Thoracic aorta (tissue), 2 donors: Measurements from ENCODE around the gene GFRA1. TPM values are rescaled to one million over a fixed set of nuclear protein-coding genes. Genes with fewer than 3 reads are reported as not detected.

ENCODE experiments used
- ATAC-seq: fragments of 150-250 bp; one replicate; pipeline ENCODE4 v1.8.0; 2017; ENCODE audit warnings: low read depth; ENCODE audit not compliant: insufficient number of reproducible peaks, low FRiP score
- DNase-seq: peaks from one replicate; pipeline ENCODE4 v3.0.0-alpha.2; 2020; ENCODE audit warnings: low spot score
- H3K27ac ChIP-seq, 2 donors: fragments of 200-600 bp; sonication (generic); 1 replicate in 1 of 2; 2 replicates in 1 of 2; pipeline ENCODE4 v1.5.1; 2016; ENCODE audit warnings: mild to moderate bottlenecking in 2 of 2, moderate library complexity in 2 of 2
- H3K27me3 ChIP-seq: fragments of 200-600 bp; sonication (generic); replicated peaks from 2 replicates; pipeline ENCODE4 v1.6.0; 2016; ENCODE audit warnings: mild to moderate bottlenecking; ENCODE audit not compliant: insufficient read depth
- H3K36me3 ChIP-seq: fragments of 200-600 bp; sonication (generic); one replicate; pipeline ENCODE4 v1.5.1; 2016
- H3K4me1 ChIP-seq, 2 donors: fragments of 200-600 bp; sonication (generic); 1 replicate in 1 of 2; 2 replicates in 1 of 2; pipeline versions ENCODE4 v1.5.1 to v1.6.0; 2016; ENCODE audit warnings: low read depth in 2 of 2, mild to moderate bottlenecking in 1 of 2; ENCODE audit not compliant: control insufficient read depth in 1 of 2
- H3K4me3 ChIP-seq: fragments of 200-600 bp; sonication (generic); 2 replicates; pipeline ENCODE4 v1.5.1; 2016; ENCODE audit warnings: mild to moderate bottlenecking
- H3K9me3 ChIP-seq: fragments of 200-600 bp; sonication (generic); 2 replicates; pipeline ENCODE4 v1.5.1; 2016
- total RNA-seq, 2 donors: library from RNA; depleted of rRNA; stranded (reverse); fragments of >200 nt; gene quantifications; one replicate each; pipeline versions ENCODE4 v1.1.0 to v1.2.3, GENCODE V29; 2016
- TF ChIP-seq, protein P1 (sequence below): fragments of 200-600 bp; sonication (generic); IDR thresholded peaks from one replicate; pipeline ENCODE4 v1.5.1; 2019; ENCODE audit warnings: antibody characterized with exemption

Gene GFRA1
- total RNA-seq, 2 donors from 2014 or later, result 5.8 to 9.3 TPM

DNA sequence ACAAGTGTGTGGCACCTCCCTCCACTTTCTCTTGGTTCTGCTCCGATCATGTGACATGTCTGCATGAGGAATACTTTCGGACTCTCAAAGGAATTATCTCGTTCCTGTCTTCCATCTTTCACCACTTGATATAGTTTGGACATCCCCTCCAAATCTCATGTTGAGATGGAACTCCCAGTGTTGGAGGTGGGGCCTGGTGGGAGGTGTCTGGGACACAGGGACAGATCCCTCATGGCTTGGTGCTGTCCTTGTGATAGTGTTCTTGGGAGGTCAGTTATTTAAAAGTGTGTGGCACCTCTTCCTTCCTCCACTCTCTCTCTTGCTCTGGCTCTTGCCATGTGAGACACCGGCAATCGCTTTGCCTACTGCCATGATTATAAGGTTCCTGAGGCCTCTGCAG lies 166.4 kb downstream of the GFRA1 start:
- Histone ChIP-seq H3K9me3 (no peaks in the 10 kb centered on the region), H3K36me3 (no peaks in the 10 kb centered on the region), H3K27ac (no peak overlapping the region), H3K4me3 (no peak overlapping the region), H3K27me3 (no peaks in the 10 kb centered on the region), H3K4me1 (no peaks in the 10 kb centered on the region)
- TF ChIP-seq, protein P1, sequence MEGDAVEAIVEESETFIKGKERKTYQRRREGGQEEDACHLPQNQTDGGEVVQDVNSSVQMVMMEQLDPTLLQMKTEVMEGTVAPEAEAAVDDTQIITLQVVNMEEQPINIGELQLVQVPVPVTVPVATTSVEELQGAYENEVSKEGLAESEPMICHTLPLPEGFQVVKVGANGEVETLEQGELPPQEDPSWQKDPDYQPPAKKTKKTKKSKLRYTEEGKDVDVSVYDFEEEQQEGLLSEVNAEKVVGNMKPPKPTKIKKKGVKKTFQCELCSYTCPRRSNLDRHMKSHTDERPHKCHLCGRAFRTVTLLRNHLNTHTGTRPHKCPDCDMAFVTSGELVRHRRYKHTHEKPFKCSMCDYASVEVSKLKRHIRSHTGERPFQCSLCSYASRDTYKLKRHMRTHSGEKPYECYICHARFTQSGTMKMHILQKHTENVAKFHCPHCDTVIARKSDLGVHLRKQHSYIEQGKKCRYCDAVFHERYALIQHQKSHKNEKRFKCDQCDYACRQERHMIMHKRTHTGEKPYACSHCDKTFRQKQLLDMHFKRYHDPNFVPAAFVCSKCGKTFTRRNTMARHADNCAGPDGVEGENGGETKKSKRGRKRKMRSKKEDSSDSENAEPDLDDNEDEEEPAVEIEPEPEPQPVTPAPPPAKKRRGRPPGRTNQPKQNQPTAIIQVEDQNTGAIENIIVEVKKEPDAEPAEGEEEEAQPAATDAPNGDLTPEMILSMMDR, result no peak
- DNase-seq (no peak), ATAC-seq (no peak)

- Histone ChIP-seq H3K27ac (no peak overlapping the region), H3K4me3 (no peak overlapping the region), H3K27me3 (no peaks in the 10 kb centered on the region), H3K9me3 (no peaks in the 10 kb centered on the region), H3K4me1 (no peaks in the 10 kb centered on the region), H3K36me3 (no peaks in the 10 kb centered on the region)
- TF ChIP-seq, protein P1, result no peak
- ATAC-seq (no peak), DNase-seq (no peak)
These were observed 167.7 kb downstream of the GFRA1 start for GRCh38 chr10:116105264-116105663.

DNA sequence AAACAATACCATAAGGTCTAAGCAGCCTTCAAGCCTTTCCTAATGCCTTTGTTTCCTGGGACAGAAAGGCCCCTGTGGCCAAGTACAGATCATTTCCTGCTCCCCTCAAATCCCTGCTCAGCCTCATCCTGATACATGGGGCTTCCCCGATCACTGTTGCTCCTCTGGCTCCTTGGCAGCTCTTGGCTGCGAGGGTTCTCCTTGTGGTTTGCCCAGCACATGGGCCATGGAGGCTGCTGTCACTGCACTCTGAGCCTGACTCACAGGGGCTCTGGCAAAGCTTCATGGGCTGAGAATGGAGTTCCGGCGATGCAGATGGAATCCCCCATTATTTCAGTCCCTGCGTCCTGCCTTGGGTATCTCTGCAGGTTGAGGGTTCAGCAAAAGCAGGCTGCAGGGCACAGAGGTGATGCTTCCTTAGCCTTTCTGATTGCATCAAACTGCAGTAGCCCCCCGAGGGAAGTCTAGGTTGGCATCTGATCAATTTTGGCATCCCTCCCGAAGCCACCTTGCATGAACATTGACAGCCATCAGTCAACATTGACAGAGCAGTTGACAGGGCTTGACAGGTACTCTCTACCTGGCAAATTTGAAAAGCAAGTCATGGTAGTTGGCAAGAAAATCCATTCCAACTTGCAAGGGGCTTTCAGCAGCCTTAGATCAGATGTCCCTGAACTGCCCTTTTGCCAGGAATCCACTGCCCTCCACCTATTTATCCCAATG lies 168.6 kb downstream of the GFRA1 start:
- Histone ChIP-seq H3K4me3 (no peak overlapping the region), H3K4me1 (no peaks in the 10 kb centered on the region), H3K9me3 (no peaks in the 10 kb centered on the region), H3K36me3 (no peaks in the 10 kb centered on the region), H3K27me3 (no peaks in the 10 kb centered on the region), H3K27ac (no peak overlapping the region)
- no peak for DNase-seq
- no peak for ATAC-seq
- TF ChIP-seq, protein P1, result no peak

DNA sequence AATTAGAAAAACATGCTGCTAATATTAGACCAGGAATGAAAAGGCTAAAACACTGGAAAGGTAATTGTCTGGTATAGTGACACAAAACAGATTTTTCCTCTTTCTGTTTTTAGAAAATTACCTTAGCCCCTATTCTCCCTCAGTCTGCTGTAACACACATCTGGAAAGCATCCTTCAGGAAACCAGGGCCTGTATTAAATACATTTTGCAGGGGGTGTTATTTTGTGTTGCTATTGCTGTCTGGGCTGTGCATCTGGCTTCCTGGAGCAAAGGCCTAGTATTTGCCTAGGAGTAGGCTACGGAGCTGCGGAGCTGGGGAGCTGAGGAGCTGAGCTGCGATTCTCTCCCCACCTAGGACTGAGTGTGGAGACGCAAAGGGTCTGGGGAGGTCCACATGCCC lies 169.3 kb downstream of the GFRA1 start:
- H3K9me3 ChIP-seq, result no peaks in the 10 kb centered on the region
- no peaks in the 10 kb centered on the region for H3K36me3 ChIP-seq
- ATAC-seq (no peak), DNase-seq (no peak)
- TF ChIP-seq, protein P1, result no peak
- H3K27me3 ChIP-seq, result no peaks in the 10 kb centered on the region
- no peaks in the 10 kb centered on the region for H3K4me1 ChIP-seq
- H3K4me3 ChIP-seq, result no peak overlapping the region
- H3K27ac ChIP-seq, result no peak overlapping the region

- Histone ChIP-seq H3K4me1 (no peaks in the 10 kb centered on the region), H3K36me3 (no peaks in the 10 kb centered on the region), H3K27me3 (no peaks in the 10 kb centered on the region), H3K27ac (no peak overlapping the region), H3K9me3 (no peaks in the 10 kb centered on the region), H3K4me3 (no peak overlapping the region)
- TF ChIP-seq, protein P1, result no peak
- DNase-seq, result no peak
- no peak for ATAC-seq
These were observed 171.2 kb downstream of the GFRA1 start for GRCh38 chr10:116101616-116102315.
